Neural cell (in vitro differentiated cells): ENCODE data around the gene PLEKHA1. TPM values are rescaled to one million over a fixed set of nuclear protein-coding genes. Genes with fewer than 3 reads are reported as not detected.

ENCODE experiments used
- H2AFZ ChIP-seq: fragments of 200-600, 300-800 bp; sonication (generic), shearing (Covaris generic); 2 replicates; pipeline ENCODE4 v1.6.0; 2014; ENCODE audit warnings: low read depth, mild to moderate bottlenecking, antibody characterized with exemption, low read length, moderate library complexity
- H3F3A ChIP-seq: fragments of 200-600 bp; shearing (Covaris generic); 2 replicates; pipeline ENCODE4 v1.6.1; 2016; ENCODE audit warnings: mild to moderate bottlenecking, moderate library complexity, mixed read lengths, antibody characterized with exemption, low read length; ENCODE audit not compliant: insufficient read depth, poor library complexity, severe bottlenecking
- H3K27ac ChIP-seq: fragments of 200-600, 300-800 bp; sonication (generic), shearing (Covaris generic); 2 replicates; pipeline ENCODE4 v1.5.1; 2014; ENCODE audit warnings: mild to moderate bottlenecking, low read length, moderate library complexity
- H3K27me3 ChIP-seq: fragments of 300-800, 200-600 bp; sonication (generic), shearing (Covaris generic); 2 replicates; pipeline ENCODE4 v1.6.0; 2014; ENCODE audit warnings: mild to moderate bottlenecking, low read depth, low read length, moderate library complexity; ENCODE audit not compliant: insufficient read depth
- H3K36me3 ChIP-seq: fragments of 300-800, 200-600 bp; sonication (generic), shearing (Covaris generic); 2 replicates; pipeline ENCODE4 v1.5.1; 2014; ENCODE audit warnings: mild to moderate bottlenecking, antibody characterized with exemption, low read length, moderate library complexity; ENCODE audit not compliant: insufficient read depth
- H3K4me2 ChIP-seq: fragments of 300-800, 200-600 bp; sonication (generic), shearing (Covaris generic); 2 replicates; pipeline ENCODE4 v1.6.0; 2014; ENCODE audit warnings: mild to moderate bottlenecking, low read length
- H3K4me3 ChIP-seq: fragments of 300-800, 200-600 bp; sonication (generic), shearing (Covaris generic); 2 replicates; pipeline ENCODE4 v1.5.1; 2014; ENCODE audit warnings: mild to moderate bottlenecking, low read length, moderate library complexity
- H3K79me2 ChIP-seq: fragments of 200-600 bp; shearing (Covaris generic); replicated peaks from 2 replicates; pipeline ENCODE4 v1.6.0; 2014; ENCODE audit warnings: mild to moderate bottlenecking, low read length, moderate library complexity; ENCODE audit not compliant: insufficient read depth
- H3K9ac ChIP-seq: fragments of 300-800, 200-600 bp; sonication (generic), shearing (Covaris generic); 2 replicates; pipeline ENCODE4 v1.6.1; 2016; ENCODE audit warnings: mild to moderate bottlenecking, low read length, mixed read lengths
- H3K9me2 ChIP-seq: fragments of 200-600 bp; shearing (Covaris generic); 2 replicates; pipeline ENCODE4 v1.6.1; 2016; ENCODE audit warnings: mild to moderate bottlenecking, low read length, mixed read lengths; ENCODE audit not compliant: insufficient read depth
- H3K9me3 ChIP-seq: fragments of 200-600, 300-800 bp; sonication (generic), shearing (Covaris generic); 2 replicates; pipeline ENCODE4 v1.6.1; 2016; ENCODE audit warnings: mild to moderate bottlenecking, mixed run types, low read length, moderate library complexity, mixed read lengths
- H4K20me1 ChIP-seq: fragments of 200-600 bp; shearing (Covaris generic); 2 replicates; pipeline ENCODE4 v1.6.1; 2016; ENCODE audit warnings: mild to moderate bottlenecking, mixed run types; ENCODE audit not compliant: insufficient read depth
- EP300 ChIP-seq: fragments of 450-650 bp; conservative IDR thresholded peaks from 2 replicates; pipeline ENCODE4 v1.6.1; 2014; ENCODE audit warnings: antibody characterized with exemption, mild to moderate bottlenecking, moderate library complexity; ENCODE audit not compliant: poor library complexity, severe bottlenecking
- EZH2 ChIP-seq: fragments of 200-600, 300-800 bp; shearing (Covaris generic), sonication (generic); IDR thresholded peaks from 2 replicates; pipeline ENCODE4 v1.6.1; 2014; ENCODE audit warnings: antibody characterized with exemption, low read length, borderline replicate concordance, mild to moderate bottlenecking; ENCODE audit not compliant: insufficient read depth, poor library complexity, severe bottlenecking
- MXI1 ChIP-seq: fragments of 450-650 bp; conservative IDR thresholded peaks from 2 replicates; pipeline ENCODE4 v1.6.1; 2014; ENCODE audit warnings: antibody characterized with exemption, mild to moderate bottlenecking; ENCODE audit not compliant: poor library complexity, severe bottlenecking
- POLR2AphosphoS5 ChIP-seq: IDR thresholded peaks from 2 replicates; pipeline ENCODE4 v1.6.1; 2012
- RAD21 ChIP-seq: fragments of 450-650 bp; conservative IDR thresholded peaks from 2 replicates; pipeline ENCODE4 v1.6.1; 2014; ENCODE audit warnings: antibody characterized with exemption, mild to moderate bottlenecking, moderate library complexity
- SMC3 ChIP-seq: fragments of 450-650 bp; conservative IDR thresholded peaks from 2 replicates; pipeline ENCODE4 v1.6.1; 2014; ENCODE audit warnings: antibody characterized with exemption, mild to moderate bottlenecking, moderate library complexity; ENCODE audit not compliant: poor library complexity
- TAF1 ChIP-seq: IDR thresholded peaks from 2 replicates; pipeline ENCODE4 v1.6.1; 2012; ENCODE audit warnings: low read depth
- polyA plus RNA-seq: library from polyadenylated mRNA; depleted of rRNA; stranded (reverse); fragments of >200 nt; gene quantifications from 2 replicates; pipeline ENCODE4 v1.2.3, GENCODE V29; 2014
- TF ChIP-seq, protein P1 (sequence below): IDR thresholded peaks from 2 replicates; pipeline ENCODE4 v1.6.1; 2012; ENCODE audit warnings: borderline replicate concordance
- TF ChIP-seq, protein P2 (sequence below): fragments of 450-650 bp; IDR thresholded peaks from 2 replicates; pipeline ENCODE4 v1.5.1; 2014; ENCODE audit warnings: antibody characterized with exemption, mild to moderate bottlenecking, moderate library complexity; ENCODE audit not compliant: poor library complexity, severe bottlenecking

Gene PLEKHA1
- polyA plus RNA-seq, 1 donor from 2014 or later, result 91.9 TPM

DNA sequence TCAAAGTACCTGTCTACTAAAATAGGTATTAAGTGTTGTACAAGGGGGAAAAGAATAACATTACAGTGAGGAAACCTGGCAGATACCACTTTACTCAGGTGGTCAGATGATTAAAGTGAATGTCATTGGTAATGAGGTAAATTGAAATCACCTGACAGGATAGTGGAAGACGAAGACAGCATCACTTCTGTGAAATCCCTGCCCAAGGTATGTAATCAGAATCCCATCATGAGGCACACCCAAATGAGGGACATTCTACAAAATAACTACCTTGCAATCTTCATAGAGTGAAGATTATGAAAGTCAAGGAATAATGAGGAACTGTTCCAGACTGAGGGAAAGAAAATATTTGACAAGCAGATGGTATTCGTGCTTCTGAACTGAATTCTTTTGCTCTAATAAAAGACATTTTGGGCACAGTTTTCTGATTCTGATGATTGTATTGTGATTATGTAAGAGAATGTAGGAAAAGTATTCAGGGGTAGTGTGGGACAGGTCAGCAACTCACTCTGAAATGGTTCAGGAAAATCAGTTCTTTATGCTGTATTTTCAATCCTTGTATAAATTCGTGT is 46.6 kb downstream of the PLEKHA1 start:
- H2AFZ ChIP-seq, result no peak overlapping the region
- H3K27ac ChIP-seq, result no peak overlapping the region
- H3K79me2 ChIP-seq, result no peaks in the 10 kb centered on the region
- TF ChIP-seq SMC3, result no peak
- TF ChIP-seq TAF1, result no peak
- TF ChIP-seq, protein P1, sequence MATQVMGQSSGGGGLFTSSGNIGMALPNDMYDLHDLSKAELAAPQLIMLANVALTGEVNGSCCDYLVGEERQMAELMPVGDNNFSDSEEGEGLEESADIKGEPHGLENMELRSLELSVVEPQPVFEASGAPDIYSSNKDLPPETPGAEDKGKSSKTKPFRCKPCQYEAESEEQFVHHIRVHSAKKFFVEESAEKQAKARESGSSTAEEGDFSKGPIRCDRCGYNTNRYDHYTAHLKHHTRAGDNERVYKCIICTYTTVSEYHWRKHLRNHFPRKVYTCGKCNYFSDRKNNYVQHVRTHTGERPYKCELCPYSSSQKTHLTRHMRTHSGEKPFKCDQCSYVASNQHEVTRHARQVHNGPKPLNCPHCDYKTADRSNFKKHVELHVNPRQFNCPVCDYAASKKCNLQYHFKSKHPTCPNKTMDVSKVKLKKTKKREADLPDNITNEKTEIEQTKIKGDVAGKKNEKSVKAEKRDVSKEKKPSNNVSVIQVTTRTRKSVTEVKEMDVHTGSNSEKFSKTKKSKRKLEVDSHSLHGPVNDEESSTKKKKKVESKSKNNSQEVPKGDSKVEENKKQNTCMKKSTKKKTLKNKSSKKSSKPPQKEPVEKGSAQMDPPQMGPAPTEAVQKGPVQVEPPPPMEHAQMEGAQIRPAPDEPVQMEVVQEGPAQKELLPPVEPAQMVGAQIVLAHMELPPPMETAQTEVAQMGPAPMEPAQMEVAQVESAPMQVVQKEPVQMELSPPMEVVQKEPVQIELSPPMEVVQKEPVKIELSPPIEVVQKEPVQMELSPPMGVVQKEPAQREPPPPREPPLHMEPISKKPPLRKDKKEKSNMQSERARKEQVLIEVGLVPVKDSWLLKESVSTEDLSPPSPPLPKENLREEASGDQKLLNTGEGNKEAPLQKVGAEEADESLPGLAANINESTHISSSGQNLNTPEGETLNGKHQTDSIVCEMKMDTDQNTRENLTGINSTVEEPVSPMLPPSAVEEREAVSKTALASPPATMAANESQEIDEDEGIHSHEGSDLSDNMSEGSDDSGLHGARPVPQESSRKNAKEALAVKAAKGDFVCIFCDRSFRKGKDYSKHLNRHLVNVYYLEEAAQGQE, result no peak
- TF ChIP-seq RAD21, result no peak
- no peak for TF ChIP-seq EP300
- no peak for TF ChIP-seq MXI1
- TF ChIP-seq POLR2AphosphoS5, result no peak
- TF ChIP-seq, protein P2, sequence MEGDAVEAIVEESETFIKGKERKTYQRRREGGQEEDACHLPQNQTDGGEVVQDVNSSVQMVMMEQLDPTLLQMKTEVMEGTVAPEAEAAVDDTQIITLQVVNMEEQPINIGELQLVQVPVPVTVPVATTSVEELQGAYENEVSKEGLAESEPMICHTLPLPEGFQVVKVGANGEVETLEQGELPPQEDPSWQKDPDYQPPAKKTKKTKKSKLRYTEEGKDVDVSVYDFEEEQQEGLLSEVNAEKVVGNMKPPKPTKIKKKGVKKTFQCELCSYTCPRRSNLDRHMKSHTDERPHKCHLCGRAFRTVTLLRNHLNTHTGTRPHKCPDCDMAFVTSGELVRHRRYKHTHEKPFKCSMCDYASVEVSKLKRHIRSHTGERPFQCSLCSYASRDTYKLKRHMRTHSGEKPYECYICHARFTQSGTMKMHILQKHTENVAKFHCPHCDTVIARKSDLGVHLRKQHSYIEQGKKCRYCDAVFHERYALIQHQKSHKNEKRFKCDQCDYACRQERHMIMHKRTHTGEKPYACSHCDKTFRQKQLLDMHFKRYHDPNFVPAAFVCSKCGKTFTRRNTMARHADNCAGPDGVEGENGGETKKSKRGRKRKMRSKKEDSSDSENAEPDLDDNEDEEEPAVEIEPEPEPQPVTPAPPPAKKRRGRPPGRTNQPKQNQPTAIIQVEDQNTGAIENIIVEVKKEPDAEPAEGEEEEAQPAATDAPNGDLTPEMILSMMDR, result no peak
- no peak for TF ChIP-seq EZH2
- H3K36me3 ChIP-seq, result no peaks in the 10 kb centered on the region
- no peak overlapping the region for H3K9ac ChIP-seq
- no peaks in the 10 kb centered on the region for H3K27me3 ChIP-seq
- no peaks in the 10 kb centered on the region for H3K9me3 ChIP-seq
- H4K20me1 ChIP-seq, result no peaks in the 10 kb centered on the region
- H3K4me2 ChIP-seq, result no peak overlapping the region
- H3K4me3 ChIP-seq, result no peak overlapping the region
- no peaks in the 10 kb centered on the region for H3K9me2 ChIP-seq
- H3F3A ChIP-seq, result no peaks in the 10 kb centered on the region

- TF ChIP-seq, protein P1, result no peak
- TF ChIP-seq EP300 (no peak), MXI1 (no peak), SMC3 (no peak), TAF1 (no peak), POLR2AphosphoS5 (no peak), RAD21 (no peak), EZH2 (no peak)
- TF ChIP-seq, protein P2, result no peak
- H3K27ac ChIP-seq, result no peak overlapping the region
Observed at GRCh38 chr10:122421742-122422141, 47.2 kb downstream of the PLEKHA1 start.

More at GRCh38 chr10:122421742-122422141, 47.2 kb downstream of the PLEKHA1 start:
- H3K9me2 ChIP-seq, result no peaks in the 10 kb centered on the region
- no peaks in the 10 kb centered on the region for H3K27me3 ChIP-seq
- H3K36me3 ChIP-seq, result no peaks in the 10 kb centered on the region
- no peak overlapping the region for H3K4me3 ChIP-seq
- no peaks in the 10 kb centered on the region for H4K20me1 ChIP-seq
- H2AFZ ChIP-seq, result no peak overlapping the region
- H3K79me2 ChIP-seq, result no peaks in the 10 kb centered on the region
- H3K9me3 ChIP-seq, result no peaks in the 10 kb centered on the region
- no peak overlapping the region for H3K4me2 ChIP-seq
- H3F3A ChIP-seq, result no peaks in the 10 kb centered on the region
- H3K9ac ChIP-seq, result no peak overlapping the region
